ENCODE results near the gene GALNT15.

GRCh38 chr3:16247282-16248061 lies 73.0 kb downstream of the GALNT15 start:
- peak; percentile 93 for TF ChIP-seq CTCF (conservative IDR thresholded peaks at IDR 0.05)
- no peak for TF ChIP-seq ZFX (IDR thresholded peaks at IDR 0.05)
